SU-DHL-6 (cell line): Measurements from ENCODE around the gene UPK2.

Experiments
- H2AFZ ChIP-seq: fragments of 200-600 bp; sonication (generic); 2 replicates; pipeline ENCODE4 v1.6.1; 2014; ENCODE audit warnings: low read depth, mild to moderate bottlenecking, moderate library complexity, mixed read lengths, antibody characterized with exemption, low read length; ENCODE audit not compliant: severe bottlenecking
- H3F3A ChIP-seq: fragments of 200-600 bp; shearing (Covaris generic); 2 replicates; pipeline ENCODE4 v1.6.0; 2016; ENCODE audit warnings: antibody characterized with exemption, mild to moderate bottlenecking; ENCODE audit not compliant: insufficient read depth
- H3K27ac ChIP-seq: fragments of 200-600 bp; sonication (generic); 2 replicates; pipeline ENCODE4 v1.5.1; 2016; ENCODE audit warnings: low read depth, mild to moderate bottlenecking, low read length, moderate library complexity, mixed read lengths
- H3K27me3 ChIP-seq: fragments of 200-600 bp; sonication (generic), shearing (Covaris generic); 2 replicates; pipeline ENCODE4 v1.6.0; 2014; ENCODE audit warnings: mild to moderate bottlenecking, low read length
- H3K36me3 ChIP-seq: fragments of 200-600 bp; sonication (generic); 2 replicates; pipeline ENCODE4 v1.6.1; 2014; ENCODE audit warnings: mild to moderate bottlenecking, low read length, mixed read lengths
- H3K4me2 ChIP-seq: fragments of 300-600, 200-600 bp; shearing (Covaris generic), sonication (generic); 2 replicates; pipeline ENCODE4 v1.6.0; 2014; ENCODE audit warnings: low read length, low read depth, mild to moderate bottlenecking; ENCODE audit not compliant: poor library complexity, severe bottlenecking
- H3K4me3 ChIP-seq: fragments of 200-600 bp; sonication (generic); 2 replicates; pipeline ENCODE4 v1.5.1; 2014; ENCODE audit warnings: antibody characterized with exemption, low read length, mild to moderate bottlenecking, mixed read lengths; ENCODE audit not compliant: insufficient read depth, poor library complexity, severe bottlenecking
- H3K79me2 ChIP-seq: fragments of 200-600 bp; sonication (generic); 2 replicates; pipeline ENCODE4 v1.6.1; 2014; ENCODE audit warnings: mild to moderate bottlenecking, low read length, moderate library complexity; ENCODE audit not compliant: insufficient read depth
- H3K9ac ChIP-seq: fragments of 200-600 bp; sonication (generic); 2 replicates; pipeline ENCODE4 v1.7.0; 2014; ENCODE audit warnings: mild to moderate bottlenecking, low read length
- H3K9me2 ChIP-seq: fragments of 200-600 bp; sonication (generic); replicated peaks from 2 replicates; pipeline ENCODE4 v1.6.1; 2014; ENCODE audit warnings: low read length; ENCODE audit not compliant: insufficient read depth
- H3K9me3 ChIP-seq: fragments of 200-600 bp; sonication (generic); 2 replicates; pipeline ENCODE4 v1.6.1; 2014; ENCODE audit warnings: low read length, mixed read lengths; ENCODE audit not compliant: insufficient read depth
- H4K20me1 ChIP-seq: fragments of 200-600 bp; sonication (generic); 2 replicates; pipeline ENCODE4 v1.6.1; 2014; ENCODE audit warnings: low read depth, mild to moderate bottlenecking, antibody characterized with exemption, low read length, moderate library complexity, mixed read lengths
- CTCF ChIP-seq: fragments of 200-600 bp; sonication (generic); IDR thresholded peaks from one replicate; pipeline ENCODE4 v1.5.1; 2017; ENCODE audit warnings: antibody characterized with exemption, mild to moderate bottlenecking, low read length, moderate library complexity; ENCODE audit not compliant: insufficient read depth, poor library complexity, severe bottlenecking
- EZH2phosphoT487 ChIP-seq: fragments of 200-600 bp; sonication (generic), shearing (Covaris generic); conservative IDR thresholded peaks from 2 replicates; pipeline ENCODE4 v1.6.1; 2018; ENCODE audit warnings: mild to moderate bottlenecking, antibody characterized with exemption, low read length, moderate library complexity, mixed read lengths

The UPK2 gene

GRCh38 chr11:118917481-118918127, 38.5 kb upstream of the UPK2 start:
- H3F3A ChIP-seq: peaks cover 8% of the 10 kb centered on the region
- H3K27ac ChIP-seq: no peak overlapping the region
- H3K4me2 ChIP-seq: no peak overlapping the region
- no peaks in the 10 kb centered on the region for H3K36me3 ChIP-seq
- H3K27me3 ChIP-seq: no peaks in the 10 kb centered on the region
- H4K20me1 ChIP-seq: no peaks in the 10 kb centered on the region
- H2AFZ ChIP-seq: no peak overlapping the region
- no peaks in the 10 kb centered on the region for H3K9me3 ChIP-seq
- H3K9me2 ChIP-seq: no peaks in the 10 kb centered on the region
- no peak overlapping the region for H3K4me3 ChIP-seq
- TF ChIP-seq EZH2phosphoT487: no peak
- no peak for TF ChIP-seq CTCF
- H3K9ac ChIP-seq: no peak overlapping the region
- no peaks in the 10 kb centered on the region for H3K79me2 ChIP-seq

- no peaks in the 10 kb centered on the region for H4K20me1 ChIP-seq
- TF ChIP-seq EZH2phosphoT487: no peak
- TF ChIP-seq CTCF: no peak
- no peaks in the 10 kb centered on the region for H3K9me2 ChIP-seq
- no peak overlapping the region for H3K4me3 ChIP-seq
- H3K9ac ChIP-seq: no peak overlapping the region
- H3K36me3 ChIP-seq: no peaks in the 10 kb centered on the region
- no peaks in the 10 kb centered on the region for H3K27me3 ChIP-seq
- H3K79me2 ChIP-seq: no peaks in the 10 kb centered on the region
- no peaks in the 10 kb centered on the region for H3K9me3 ChIP-seq
- no peak overlapping the region for H3K27ac ChIP-seq
- peaks cover 8% of the 10 kb centered on the region for H3F3A ChIP-seq
- no peak overlapping the region for H3K4me2 ChIP-seq
- H2AFZ ChIP-seq: no peak overlapping the region
Observed at GRCh38 chr11:118918128-118918685, 37.9 kb upstream of the UPK2 start.

GRCh38 chr11:118918686-118919280, 37.3 kb upstream of the UPK2 start:
- H3K9me3 ChIP-seq: no peaks in the 10 kb centered on the region
- H3F3A ChIP-seq: peaks cover 8% of the 10 kb centered on the region
- no peak overlapping the region for H3K4me2 ChIP-seq
- H3K4me3 ChIP-seq: no peak overlapping the region
- H3K79me2 ChIP-seq: no peaks in the 10 kb centered on the region
- no peaks in the 10 kb centered on the region for H3K36me3 ChIP-seq
- no peaks in the 10 kb centered on the region for H3K27me3 ChIP-seq
- no peak overlapping the region for H3K27ac ChIP-seq
- H2AFZ ChIP-seq: no peak overlapping the region
- TF ChIP-seq EZH2phosphoT487 (no peak), CTCF (no peak)
- H4K20me1 ChIP-seq: no peaks in the 10 kb centered on the region
- H3K9ac ChIP-seq: no peak overlapping the region
- no peaks in the 10 kb centered on the region for H3K9me2 ChIP-seq
